ENCODE results near the gene VPS16.
A peak's percentile ranks its signal among the peaks of the same experiment; 100 is the strongest.

VPS16 gene

GRCh38 chr20:2797136-2797983 lies 43.2 kb upstream of the VPS16 start:
- TF ChIP-seq ZFP3 (CRISPR knock-in tag; IDR thresholded peaks at IDR 0.05) (no peak), TCF4 (CRISPR knock-in tag; IDR thresholded peaks at IDR 0.05; ENCODE audit: borderline replicate concordance) (no peak), ZC3H10 (CRISPR knock-in tag; IDR thresholded peaks at IDR 0.05) (no peak), ZNF565 (CRISPR knock-in tag; conservative IDR thresholded peaks at IDR 0.05; ENCODE audit: low read depth) (no peak), ZNF8 (CRISPR knock-in tag; IDR thresholded peaks at IDR 0.05) (no peak), ISL1 (CRISPR knock-in tag; IDR thresholded peaks at IDR 0.05) (no peak), TSHZ2 (CRISPR knock-in tag; IDR thresholded peaks at IDR 0.05) (no peak), RARB (CRISPR knock-in tag; IDR thresholded peaks at IDR 0.05) (no peak)
- TF ChIP-seq, protein P1, sequence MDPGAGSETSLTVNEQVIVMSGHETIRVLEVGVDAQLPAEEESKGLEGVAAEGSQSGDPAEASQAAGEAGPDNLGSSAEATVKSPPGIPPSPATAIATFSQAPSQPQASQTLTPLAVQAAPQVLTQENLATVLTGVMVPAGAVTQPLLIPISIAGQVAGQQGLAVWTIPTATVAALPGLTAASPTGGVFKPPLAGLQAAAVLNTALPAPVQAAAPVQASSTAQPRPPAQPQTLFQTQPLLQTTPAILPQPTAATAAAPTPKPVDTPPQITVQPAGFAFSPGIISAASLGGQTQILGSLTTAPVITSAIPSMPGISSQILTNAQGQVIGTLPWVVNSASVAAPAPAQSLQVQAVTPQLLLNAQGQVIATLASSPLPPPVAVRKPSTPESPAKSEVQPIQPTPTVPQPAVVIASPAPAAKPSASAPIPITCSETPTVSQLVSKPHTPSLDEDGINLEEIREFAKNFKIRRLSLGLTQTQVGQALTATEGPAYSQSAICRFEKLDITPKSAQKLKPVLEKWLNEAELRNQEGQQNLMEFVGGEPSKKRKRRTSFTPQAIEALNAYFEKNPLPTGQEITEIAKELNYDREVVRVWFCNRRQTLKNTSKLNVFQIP (CRISPR knock-in tag; IDR thresholded peaks at IDR 0.05; ENCODE audit: borderline replicate concordance, low read depth): no peak
- no peak for ATAC-seq

DNA sequence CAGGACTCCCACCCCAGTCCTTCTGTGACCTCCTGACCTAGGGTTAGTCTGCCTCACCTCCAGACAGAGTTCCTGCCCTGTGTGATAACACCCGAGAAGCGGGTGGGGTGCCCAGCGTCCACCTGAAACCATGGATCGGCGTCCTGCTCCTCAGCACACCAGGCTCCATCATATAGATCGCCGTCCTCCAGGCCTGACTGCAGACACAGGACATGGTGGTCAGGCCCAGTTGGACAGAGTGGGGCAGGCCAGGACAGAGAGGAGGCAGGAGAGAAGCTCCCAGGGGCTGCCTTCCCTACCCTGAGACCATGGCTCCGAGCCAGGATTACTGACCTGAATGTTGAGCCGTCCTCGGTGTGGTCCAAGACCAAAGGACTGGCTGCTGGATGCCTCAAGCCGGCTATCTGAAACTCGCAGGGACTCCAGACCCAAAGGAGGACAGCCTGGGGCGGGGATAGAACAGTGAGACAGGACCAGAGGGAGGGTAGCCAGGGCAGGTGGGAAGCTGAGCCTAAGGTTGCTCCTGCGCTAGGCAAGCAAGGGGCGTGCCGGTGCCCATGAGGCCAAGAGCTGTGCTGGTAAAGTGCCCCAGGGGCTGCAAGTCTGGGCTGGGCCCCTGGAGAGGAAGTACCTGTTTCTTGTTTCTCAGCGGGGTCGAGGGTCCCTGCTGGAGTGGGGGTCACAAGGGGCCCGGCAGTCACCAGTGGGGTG lies 42.3 kb upstream of the VPS16 start:
- no peak for TF ChIP-seq ESRRG (CRISPR knock-in tag; IDR thresholded peaks at IDR 0.05)
- ATAC-seq: no peak

GRCh38 chr20:2798814-2799213 lies 41.7 kb upstream of the VPS16 start:
- TF ChIP-seq PPARA (CRISPR knock-in tag; IDR thresholded peaks at IDR 0.05; ENCODE audit: borderline replicate concordance): no peak
- no peak for TF ChIP-seq ISL1 (CRISPR knock-in tag; IDR thresholded peaks at IDR 0.05)
- no peak for TF ChIP-seq ARNTL (CRISPR knock-in tag; IDR thresholded peaks at IDR 0.05; ENCODE audit: borderline replicate concordance, low read depth)
- TF ChIP-seq ZFP30 (CRISPR knock-in tag; IDR thresholded peaks at IDR 0.05): no peak
- no peak for TF ChIP-seq TOX (CRISPR knock-in tag; IDR thresholded peaks at IDR 0.05; ENCODE audit: borderline replicate concordance)
- TF ChIP-seq ZFP3 (CRISPR knock-in tag; IDR thresholded peaks at IDR 0.05): no peak
- no peak for TF ChIP-seq ESRRG (CRISPR knock-in tag; IDR thresholded peaks at IDR 0.05)
- TF ChIP-seq SNAI2 (CRISPR knock-in tag; IDR thresholded peaks at IDR 0.05): no peak
- TF ChIP-seq CREB5 (CRISPR knock-in tag; IDR thresholded peaks at IDR 0.05; ENCODE audit: low read depth): no peak
- no peak for TF ChIP-seq CSDC2 (CRISPR knock-in tag; IDR thresholded peaks at IDR 0.05)
- no peak for TF ChIP-seq RARB (CRISPR knock-in tag; IDR thresholded peaks at IDR 0.05)
- TF ChIP-seq ZC3H10 (CRISPR knock-in tag; IDR thresholded peaks at IDR 0.05): no peak
- TF ChIP-seq, protein P2, sequence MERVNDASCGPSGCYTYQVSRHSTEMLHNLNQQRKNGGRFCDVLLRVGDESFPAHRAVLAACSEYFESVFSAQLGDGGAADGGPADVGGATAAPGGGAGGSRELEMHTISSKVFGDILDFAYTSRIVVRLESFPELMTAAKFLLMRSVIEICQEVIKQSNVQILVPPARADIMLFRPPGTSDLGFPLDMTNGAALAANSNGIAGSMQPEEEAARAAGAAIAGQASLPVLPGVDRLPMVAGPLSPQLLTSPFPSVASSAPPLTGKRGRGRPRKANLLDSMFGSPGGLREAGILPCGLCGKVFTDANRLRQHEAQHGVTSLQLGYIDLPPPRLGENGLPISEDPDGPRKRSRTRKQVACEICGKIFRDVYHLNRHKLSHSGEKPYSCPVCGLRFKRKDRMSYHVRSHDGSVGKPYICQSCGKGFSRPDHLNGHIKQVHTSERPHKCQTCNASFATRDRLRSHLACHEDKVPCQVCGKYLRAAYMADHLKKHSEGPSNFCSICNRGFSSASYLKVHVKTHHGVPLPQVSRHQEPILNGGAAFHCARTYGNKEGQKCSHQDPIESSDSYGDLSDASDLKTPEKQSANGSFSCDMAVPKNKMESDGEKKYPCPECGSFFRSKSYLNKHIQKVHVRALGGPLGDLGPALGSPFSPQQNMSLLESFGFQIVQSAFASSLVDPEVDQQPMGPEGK (CRISPR knock-in tag; IDR thresholded peaks at IDR 0.05; ENCODE audit: borderline replicate concordance): no peak
- TF ChIP-seq TSHZ2 (CRISPR knock-in tag; IDR thresholded peaks at IDR 0.05): no peak
- TF ChIP-seq CSRNP3 (CRISPR knock-in tag; IDR thresholded peaks at IDR 0.05): no peak
- no peak for TF ChIP-seq TCF4 (CRISPR knock-in tag; IDR thresholded peaks at IDR 0.05; ENCODE audit: borderline replicate concordance)
- peak; percentile 10; the same call in 2 of the 3 replicates for ATAC-seq

Data from SK-N-SH treated with all-trans-retinoic acid at 6 μM for 48 hours (cell line).